H54 (cell line): ENCODE data around the gene ATP8B4.

Experiments used
- DNase-seq: peaks from one replicate; pipeline ENCODE4 v3.0.0; 2011; ENCODE audit warnings: low spot score, mixed read lengths; ENCODE audit not compliant: insufficient read length
- FAIRE-seq: peaks from 3 replicates; lab custom pipeline; 2011; peaks lifted over from hg19 to GRCh38; lab: Jason Lieb, UNC
- POLR2A ChIP-seq: IDR thresholded peaks from 2 replicates; pipeline ENCODE4 v1.6.1; 2011; ENCODE audit warnings: low read depth, mild to moderate bottlenecking, low read length

Gene ATP8B4

DNA sequence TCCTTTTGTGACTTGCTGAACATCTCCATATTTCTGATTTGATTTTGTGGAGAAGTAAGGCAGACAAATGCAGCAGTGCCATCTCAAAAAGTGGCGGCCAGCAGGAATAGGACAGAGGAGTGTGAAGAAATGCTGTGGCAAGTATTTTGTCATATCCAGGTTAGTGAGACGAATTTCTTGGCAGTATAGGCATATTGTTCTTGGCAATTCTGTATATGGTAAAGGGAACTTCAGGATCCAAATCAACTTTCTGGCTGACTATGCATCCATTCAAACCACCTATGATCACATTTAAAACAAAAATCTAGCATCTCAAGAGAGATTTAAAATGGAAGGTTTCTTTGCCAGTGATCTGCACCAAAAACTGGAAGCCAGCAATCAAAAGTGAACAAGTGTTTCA is 270.2 kb downstream of the ATP8B4 start:
- no peak for TF ChIP-seq POLR2A
- FAIRE-seq (no peak), DNase-seq (no peak)

- FAIRE-seq (no peak), DNase-seq (no peak)
- no peak for TF ChIP-seq POLR2A
Observed at GRCh38 chr15:49848282-49848724, 270.7 kb downstream of the ATP8B4 start.

- no peak for TF ChIP-seq POLR2A
- FAIRE-seq (no peak), DNase-seq (no peak)
Observed at GRCh38 chr15:49847423-49848281, 271.4 kb downstream of the ATP8B4 start.

- DNase-seq = no peak
- no peak for FAIRE-seq
- no peak for TF ChIP-seq POLR2A
Observed at GRCh38 chr15:49844390-49844789, 274.6 kb downstream of the ATP8B4 start.

DNA sequence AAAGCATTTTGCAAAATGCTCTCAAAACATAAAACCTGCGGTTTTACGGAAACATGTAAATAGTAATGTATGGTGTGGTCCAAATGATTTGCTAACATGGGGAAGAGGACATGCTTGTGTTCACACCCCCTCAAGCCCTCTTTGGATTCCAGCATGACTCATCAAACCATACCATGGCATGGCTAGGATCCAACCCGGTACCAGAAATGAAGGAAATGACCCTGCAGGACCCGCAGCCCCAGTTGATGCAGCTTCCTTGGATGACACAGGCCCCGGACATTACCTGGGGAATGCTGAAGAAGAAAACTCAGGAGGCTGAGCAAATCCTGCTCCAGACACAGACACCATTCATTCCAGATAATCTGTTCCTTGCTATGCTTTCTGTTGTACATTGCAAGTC is 275.3 kb downstream of the ATP8B4 start:
- no peak for DNase-seq
- no peak for FAIRE-seq
- TF ChIP-seq POLR2A = no peak

- FAIRE-seq (no peak), DNase-seq (no peak)
- no peak for TF ChIP-seq POLR2A
Observed at GRCh38 chr15:49842031-49842730, 276.9 kb downstream of the ATP8B4 start.

GRCh38 chr15:49832511-49832910 is 286.5 kb downstream of the ATP8B4 start:
- no peak for TF ChIP-seq POLR2A
- FAIRE-seq (no peak), DNase-seq (no peak)

GRCh38 chr15:49831206-49831965 is 287.6 kb downstream of the ATP8B4 start:
- TF ChIP-seq POLR2A = no peak
- no peak for DNase-seq
- no peak for FAIRE-seq

DNA sequence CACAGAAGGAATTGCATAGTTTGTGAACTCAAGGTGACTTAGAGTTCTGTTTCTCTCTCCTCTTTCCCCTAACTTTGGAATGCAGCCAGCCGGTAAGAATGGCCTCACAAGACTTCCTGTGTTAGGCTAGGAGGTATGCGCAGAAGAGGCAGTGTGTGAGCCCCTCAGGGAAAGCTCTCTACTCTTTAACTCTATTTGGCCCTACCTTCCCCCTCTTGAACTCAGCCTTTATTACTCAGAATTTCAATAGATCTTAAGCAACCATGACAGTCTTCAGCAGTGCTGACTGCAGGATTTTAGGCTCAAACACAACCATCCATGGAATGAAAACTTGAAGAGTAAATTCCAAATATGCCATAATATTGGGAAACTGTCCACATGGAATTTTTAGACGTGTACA is 288.6 kb downstream of the ATP8B4 start:
- TF ChIP-seq POLR2A = no peak
- FAIRE-seq = no peak
- no peak for DNase-seq

DNA sequence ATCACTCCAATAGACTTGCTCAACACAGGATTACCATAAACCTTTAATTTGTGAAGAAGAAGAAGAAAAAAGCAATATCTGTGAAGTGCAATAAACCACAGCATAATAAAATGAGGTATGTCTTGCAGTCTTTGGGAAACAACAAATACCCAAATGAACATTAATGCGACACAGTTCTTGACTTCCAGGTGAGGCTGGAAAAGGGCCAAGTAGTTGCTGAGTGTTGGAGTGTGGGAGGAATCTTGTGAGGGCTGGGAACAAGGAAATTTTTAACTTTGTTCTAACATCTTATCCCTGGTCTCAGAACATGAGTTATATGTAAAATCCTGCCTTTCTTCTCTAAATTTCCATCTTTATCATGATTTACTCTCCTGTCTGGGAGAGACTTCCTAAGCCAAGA is 291.7 kb downstream of the ATP8B4 start:
- FAIRE-seq (no peak), DNase-seq (no peak)
- no peak for TF ChIP-seq POLR2A

DNA sequence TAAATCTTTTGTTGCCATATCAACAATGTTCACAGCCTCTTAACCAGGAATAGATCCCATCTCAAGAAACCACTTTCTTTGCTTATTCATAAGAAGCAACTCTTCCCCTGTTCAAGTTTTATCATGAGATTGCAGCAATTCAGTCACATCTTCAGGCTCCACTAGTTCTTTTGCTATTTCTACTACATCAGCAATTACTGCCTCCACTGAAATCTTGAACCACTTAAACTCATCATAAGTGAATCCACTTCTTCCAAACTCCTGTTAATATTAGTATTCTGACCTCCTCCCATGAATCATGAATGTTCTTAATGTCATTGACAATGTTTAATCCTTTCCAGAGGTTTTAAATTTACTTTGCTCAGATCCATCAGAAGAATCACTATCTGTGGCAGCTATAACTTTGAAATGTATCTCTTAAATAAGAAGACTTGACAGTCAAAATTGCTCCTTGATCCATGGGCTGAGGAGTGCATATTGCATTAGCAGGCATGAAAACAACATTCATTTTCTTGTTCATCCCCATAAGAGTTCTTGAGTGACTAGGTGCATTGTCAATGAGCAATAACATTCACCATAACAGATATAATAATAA is 292.3 kb downstream of the ATP8B4 start:
- no peak for TF ChIP-seq POLR2A
- DNase-seq (no peak), FAIRE-seq (no peak)

GRCh38 chr15:49824775-49825099 is 294.3 kb downstream of the ATP8B4 start:
- DNase-seq = no peak
- TF ChIP-seq POLR2A = no peak
- no peak for FAIRE-seq

DNA sequence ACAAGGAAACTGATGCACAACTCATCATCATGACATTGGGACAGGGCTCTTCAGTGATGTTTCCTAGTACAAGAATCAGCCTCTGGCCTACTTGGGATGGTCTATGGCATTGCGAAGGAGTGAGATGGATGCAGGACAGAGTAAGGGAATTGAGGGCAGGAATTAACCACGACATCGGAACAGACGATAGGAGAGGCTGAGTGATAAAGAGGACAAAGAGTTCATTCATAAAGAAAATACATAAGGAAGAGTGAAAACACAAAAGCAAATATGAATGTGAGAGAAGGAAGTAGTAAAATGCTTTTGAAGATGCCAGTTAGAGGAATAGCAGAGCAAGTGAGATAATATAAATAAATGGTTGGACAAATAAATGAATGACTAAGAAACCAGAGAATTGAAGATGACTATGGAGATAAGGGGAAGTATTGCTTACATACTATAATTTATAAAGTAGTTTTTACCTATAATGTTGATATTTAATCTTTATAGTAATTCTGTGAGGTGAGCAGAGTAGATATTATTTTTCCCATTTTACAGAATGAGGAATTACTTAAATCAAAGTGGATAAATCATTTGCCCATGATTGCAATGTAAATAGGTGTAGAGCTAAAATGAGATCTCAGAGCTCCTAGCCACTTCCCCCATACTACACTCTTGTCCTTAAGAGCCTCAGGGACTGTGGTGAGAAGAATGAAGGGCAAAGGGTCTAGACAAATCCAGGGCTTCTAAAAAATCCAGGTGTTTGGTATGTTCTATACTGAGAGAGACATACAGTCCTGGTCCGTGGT is 294.9 kb downstream of the ATP8B4 start:
- FAIRE-seq (no peak), DNase-seq (no peak)

GRCh38 chr15:49817100-49817499 is 301.9 kb downstream of the ATP8B4 start:
- no peak for DNase-seq
- no peak for FAIRE-seq
- TF ChIP-seq POLR2A = no peak

More for the DNA sequence above, 294.9 kb downstream of the ATP8B4 start:
- TF ChIP-seq POLR2A = no peak
